NCI-H82 treated with DMSO at 0.1 percent for 48 hours (cell line): ENCODE measurements around the gene MAU2.

ENCODE experiments used
- DNase-seq: peaks from one replicate; lab custom pipeline; 2025; ENCODE audit not compliant: unreplicated experiment; lab: John Stamatoyannopoulos, UW

MAU2 gene

GRCh38 chr19:19320361-19321140 lies at the start of gene MAU2, which contains the start of gene SUGP1:
Gene MAU2, plus strand, starts transcription at chr19:19320829. Its CDS starts 31 bp downstream, at chr19:19320860.
Gene SUGP1, minus strand, starts transcription at chr19:19320509. Its CDS starts 13 bp downstream, at chr19:19320496.
- DNase-seq: peak; percentile 97

GRCh38 chr19:19271828-19272599 lies 48.6 kb upstream of the MAU2 start:
- DNase-seq: no peak

- no peak for DNase-seq
These were observed 46.5 kb upstream of the MAU2 start for GRCh38 chr19:19274146-19274545.

GRCh38 chr19:19274716-19275565 lies 45.7 kb upstream of the MAU2 start:
- no peak for DNase-seq

- DNase-seq: no peak
These were observed 44.2 kb upstream of the MAU2 start for GRCh38 chr19:19276386-19276785.

GRCh38 chr19:19276851-19277250 lies 43.8 kb upstream of the MAU2 start:
- DNase-seq: no peak

GRCh38 chr19:19278315-19278714 lies 42.3 kb upstream of the MAU2 start:
- no peak for DNase-seq

GRCh38 chr19:19279062-19279612 lies 41.5 kb upstream of the MAU2 start:
- DNase-seq: no peak

- DNase-seq: no peak
These were observed 40.8 kb upstream of the MAU2 start for GRCh38 chr19:19279853-19280252.

GRCh38 chr19:19280561-19280960 lies 40.1 kb upstream of the MAU2 start:
- no peak for DNase-seq

- DNase-seq: no peak
These were observed 34.9 kb upstream of the MAU2 start for GRCh38 chr19:19285686-19286085.

- no peak for DNase-seq
These were observed 28.0 kb upstream of the MAU2 start for GRCh38 chr19:19292607-19293006.

GRCh38 chr19:19294914-19295313 lies 25.7 kb upstream of the MAU2 start:
- DNase-seq: no peak

- DNase-seq: no peak
These were observed 23.5 kb upstream of the MAU2 start for GRCh38 chr19:19296953-19297689.

GRCh38 chr19:19297759-19298158 lies 22.9 kb upstream of the MAU2 start:
- no peak for DNase-seq

GRCh38 chr19:19300613-19301012 lies 20.0 kb upstream of the MAU2 start:
- DNase-seq: no peak

- no peak for DNase-seq
These were observed 17.2 kb upstream of the MAU2 start for GRCh38 chr19:19303411-19303810.

GRCh38 chr19:19304186-19304965 lies 16.3 kb upstream of the MAU2 start:
- no peak for DNase-seq

- no peak for DNase-seq
These were observed 15.6 kb upstream of the MAU2 start for GRCh38 chr19:19305066-19305465.

GRCh38 chr19:19305696-19306095 lies 14.9 kb upstream of the MAU2 start:
- DNase-seq: no peak
